Vagina (tissue), 2 donors: ENCODE measurements around the gene DNAAF9.

Source experiments
- CTCF ChIP-seq, 3 experiments: fragments of 450-650 bp in 2 of 3; fragments of 200-600 bp in 1 of 3; sonication (generic) in 1 of 3; IDR thresholded peaks; one replicate each; pipeline ENCODE4 v1.5.1; 2017 to 2019; ENCODE audit warnings: antibody characterized with exemption in 3 of 3, mild to moderate bottlenecking in 2 of 3, moderate library complexity in 2 of 3
- POLR2A ChIP-seq, 2 donors: fragments of 450-650 bp; IDR thresholded peaks; one replicate each; pipeline ENCODE4 v1.6.1; 2017; ENCODE audit warnings: antibody characterized with exemption in 2 of 2, mild to moderate bottlenecking in 2 of 2, moderate library complexity in 2 of 2
- POLR2AphosphoS5 ChIP-seq, 2 donors: sonication (generic); formaldehyde crosslinking; IDR thresholded peaks; one replicate each; pipeline ENCODE4 v1.9.0; 2017; ENCODE audit warnings: antibody characterized with exemption in 2 of 2, mild to moderate bottlenecking in 2 of 2, low read depth in 1 of 2; ENCODE audit not compliant: insufficient read depth in 1 of 2

- no peak for TF ChIP-seq POLR2A (IDR thresholded peaks at IDR 0.05)
- TF ChIP-seq CTCF (IDR thresholded peaks at IDR 0.05): no peak
- no peak for TF ChIP-seq POLR2AphosphoS5 (IDR thresholded peaks at IDR 0.05; ENCODE audit: insufficient read depth in 1 of 2, low read depth in 1 of 2)
Measured at GRCh38 chr20:3378138-3378537, 29.3 kb downstream of the DNAAF9 start.
